ENCODE data around the gene PHOX2A. TPM values are rescaled to one million over a fixed set of nuclear protein-coding genes. Genes with fewer than 3 reads are reported as not detected.

The PHOX2A gene
- total and polyA plus RNA-seq, 2 of the 13 experiments (the other 11 are each of a cell fraction or from before 2014, with no cell fraction given): not detected

GRCh38 chr11:72223615-72224563 lies 20.1 kb downstream of the PHOX2A start (continued):
- no peak for TF ChIP-seq ZNF569 (CRISPR knock-in tag; IDR thresholded peaks at IDR 0.05; ENCODE audit: borderline replicate concordance)
- peak; percentile 7; the same call in 1 of the 2 replicates for TF ChIP-seq SRY (CRISPR knock-in tag; IDR thresholded peaks at IDR 0.05)
- no peak for TF ChIP-seq FOXJ3 (CRISPR knock-in tag; IDR thresholded peaks at IDR 0.05; ENCODE audit: borderline replicate concordance)
- TF ChIP-seq HHEX (CRISPR knock-in tag; IDR thresholded peaks at IDR 0.05): no peak
- TF ChIP-seq EP300 (IDR thresholded peaks at IDR 0.05; ENCODE audit: low read depth in 2 of 2, low read length in 2 of 2): no peak
- TF ChIP-seq EP300 (CRISPR knock-in tag; IDR thresholded peaks at IDR 0.05; ENCODE audit: borderline replicate concordance): no peak
- no peak for TF ChIP-seq ZNF331 (CRISPR knock-in tag; IDR thresholded peaks at IDR 0.05)
- no peak for TF ChIP-seq ZNF761 (CRISPR knock-in tag; conservative IDR thresholded peaks at IDR 0.05)
- TF ChIP-seq PAWR (CRISPR knock-in tag; IDR thresholded peaks at IDR 0.05; ENCODE audit: borderline replicate concordance): 0 out of 2 replicates have a peak, but pooled peaks have one; percentile 10
- TF ChIP-seq HNRNPLL (IDR thresholded peaks at IDR 0.05; ENCODE audit: low read depth, low read length, poor library complexity, severe bottlenecking): no peak
- no peak for TF ChIP-seq ZNF746 (CRISPR knock-in tag; IDR thresholded peaks at IDR 0.05)
- TF ChIP-seq SOX6 (IDR thresholded peaks at IDR 0.05): no peak
- peak; percentile 21; the same call in 1 of the 2 replicates for TF ChIP-seq SOX6 (CRISPR knock-in tag; IDR thresholded peaks at IDR 0.05)
- no peak for TF ChIP-seq ZNF383 (CRISPR knock-in tag; IDR thresholded peaks at IDR 0.05; ENCODE audit: borderline replicate concordance)
